Ovary (tissue), 3 donors: Measurements from ENCODE around the gene MAP2K5.

Source experiments
- EP300 ChIP-seq: sonication (generic); formaldehyde crosslinking; IDR thresholded peaks from one replicate; pipeline ENCODE4 v1.6.1; 2017; ENCODE audit warnings: antibody characterized with exemption
- POLR2A ChIP-seq: fragments of 450-650 bp; IDR thresholded peaks from one replicate; pipeline ENCODE4 v1.6.1; 2017; ENCODE audit warnings: antibody characterized with exemption, mild to moderate bottlenecking, moderate library complexity
- TF ChIP-seq, protein P1 (sequence below), 3 donors: fragments of 450-650 bp in 2 of 3; fragments of 200-600 bp in 1 of 3; IDR thresholded peaks; one replicate each; pipeline versions ENCODE4 v1.5.1 to v1.8.0; 2016 to 2022; ENCODE audit warnings: antibody characterized with exemption in 3 of 3, mild to moderate bottlenecking in 1 of 3
- donor health status: DM: no; HTN: no; CAD: no.

DNA sequence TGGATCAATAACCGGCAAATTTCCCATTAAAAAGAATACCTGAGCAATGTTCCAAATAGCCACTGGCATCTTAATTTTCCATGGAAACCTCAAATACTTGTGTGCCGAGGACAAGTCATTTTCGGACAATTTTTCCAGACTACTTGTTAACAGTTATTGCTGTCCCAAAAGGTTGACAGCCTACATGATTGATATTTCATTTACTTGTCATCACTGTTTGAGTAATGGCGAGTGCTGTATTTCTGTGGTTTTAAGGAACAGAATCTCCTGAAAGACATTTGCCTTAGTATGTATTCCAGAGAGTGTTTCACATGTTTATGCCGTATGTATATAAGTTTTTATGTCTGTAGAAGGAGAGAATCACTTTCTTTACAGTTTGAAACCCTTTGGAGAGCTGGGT, 36.7 kb downstream of the MAP2K5 start:
- TF ChIP-seq, protein P1, sequence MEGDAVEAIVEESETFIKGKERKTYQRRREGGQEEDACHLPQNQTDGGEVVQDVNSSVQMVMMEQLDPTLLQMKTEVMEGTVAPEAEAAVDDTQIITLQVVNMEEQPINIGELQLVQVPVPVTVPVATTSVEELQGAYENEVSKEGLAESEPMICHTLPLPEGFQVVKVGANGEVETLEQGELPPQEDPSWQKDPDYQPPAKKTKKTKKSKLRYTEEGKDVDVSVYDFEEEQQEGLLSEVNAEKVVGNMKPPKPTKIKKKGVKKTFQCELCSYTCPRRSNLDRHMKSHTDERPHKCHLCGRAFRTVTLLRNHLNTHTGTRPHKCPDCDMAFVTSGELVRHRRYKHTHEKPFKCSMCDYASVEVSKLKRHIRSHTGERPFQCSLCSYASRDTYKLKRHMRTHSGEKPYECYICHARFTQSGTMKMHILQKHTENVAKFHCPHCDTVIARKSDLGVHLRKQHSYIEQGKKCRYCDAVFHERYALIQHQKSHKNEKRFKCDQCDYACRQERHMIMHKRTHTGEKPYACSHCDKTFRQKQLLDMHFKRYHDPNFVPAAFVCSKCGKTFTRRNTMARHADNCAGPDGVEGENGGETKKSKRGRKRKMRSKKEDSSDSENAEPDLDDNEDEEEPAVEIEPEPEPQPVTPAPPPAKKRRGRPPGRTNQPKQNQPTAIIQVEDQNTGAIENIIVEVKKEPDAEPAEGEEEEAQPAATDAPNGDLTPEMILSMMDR (IDR thresholded peaks at IDR 0.05) = no peak
- TF ChIP-seq POLR2A (no peak), EP300 (no peak)
